OCI-LY1 (cell line): ENCODE measurements around the gene LRP6.

Experiments
- H2AFZ ChIP-seq: fragments of 200-600 bp; sonication (generic), shearing (Covaris generic); 2 replicates; pipeline ENCODE4 v1.6.0; 2014; ENCODE audit warnings: antibody characterized with exemption, mild to moderate bottlenecking, low read length
- H3F3A ChIP-seq: fragments of 200-600 bp; sonication (generic), shearing (Covaris generic); 2 replicates; pipeline ENCODE4 v1.6.0; 2014; ENCODE audit warnings: mild to moderate bottlenecking, antibody characterized with exemption, low read length, moderate library complexity; ENCODE audit not compliant: insufficient read depth
- H3K27ac ChIP-seq: fragments of 200-600 bp; sonication (generic); 2 replicates; pipeline ENCODE4 v1.5.1; 2014; ENCODE audit warnings: low read length, mixed run types, mild to moderate bottlenecking, low read depth; ENCODE audit not compliant: poor library complexity, severe bottlenecking
- H3K27me3 ChIP-seq: fragments of 200-600 bp; sonication (generic); 2 replicates; pipeline ENCODE4 v1.6.0; 2014; ENCODE audit warnings: antibody characterized with exemption, mild to moderate bottlenecking, low read length, moderate library complexity; ENCODE audit not compliant: insufficient read depth
- H3K36me3 ChIP-seq: fragments of 200-600 bp; sonication (generic); 2 replicates; pipeline ENCODE4 v1.6.1; 2014; ENCODE audit warnings: mild to moderate bottlenecking, antibody characterized with exemption, low read length, moderate library complexity, mixed read lengths; ENCODE audit not compliant: insufficient read depth
- H3K4me1 ChIP-seq: fragments of 200-600 bp; sonication (generic); 2 replicates; pipeline ENCODE4 v1.5.1; 2014; ENCODE audit warnings: mild to moderate bottlenecking, low read length, moderate library complexity; ENCODE audit not compliant: insufficient read depth, severe bottlenecking
- H3K4me2 ChIP-seq: fragments of 200-600 bp; sonication (generic), shearing (Covaris generic); 2 replicates; pipeline ENCODE4 v1.6.1; 2014; ENCODE audit warnings: low read length
- H3K4me3 ChIP-seq: fragments of 200-600 bp; sonication (generic); 2 replicates; pipeline ENCODE4 v1.5.1; 2014; ENCODE audit warnings: low read length, low read depth, mild to moderate bottlenecking, mixed read lengths; ENCODE audit not compliant: poor library complexity, severe bottlenecking
- H3K79me2 ChIP-seq: fragments of 200-600 bp; shearing (Covaris generic); 2 replicates; pipeline ENCODE4 v1.6.1; 2016; ENCODE audit warnings: mixed run types, low read length, mixed read lengths; ENCODE audit not compliant: insufficient read depth
- H3K9ac ChIP-seq: fragments of 200-600 bp; sonication (generic), shearing (Covaris generic); 2 replicates; pipeline ENCODE4 v1.6.1; 2014; ENCODE audit warnings: mild to moderate bottlenecking, low read length, mixed read lengths
- H3K9me2 ChIP-seq: fragments of 200-600 bp; sonication (generic), shearing (Covaris generic); 2 replicates; pipeline ENCODE4 v1.6.1; 2014; ENCODE audit warnings: low read depth, mild to moderate bottlenecking, low read length, mixed read lengths
- H3K9me3 ChIP-seq: fragments of 200-600 bp; shearing (Covaris generic); 2 replicates; pipeline ENCODE4 v1.6.1; 2014; ENCODE audit warnings: low read length, mixed read lengths
- H4K20me1 ChIP-seq: fragments of 200-600 bp; sonication (generic), shearing (Covaris generic); 2 replicates; pipeline ENCODE4 v1.6.0; 2016; ENCODE audit warnings: mild to moderate bottlenecking, low read length; ENCODE audit not compliant: insufficient read depth
- CTCF ChIP-seq: fragments of 200-600 bp; sonication (generic), shearing (Covaris generic); IDR thresholded peaks from 2 replicates; pipeline ENCODE4 v1.5.1; 2017; ENCODE audit warnings: mild to moderate bottlenecking, antibody characterized with exemption, low read length, moderate library complexity, mixed read lengths
- EZH2 ChIP-seq: fragments of 200-600 bp; sonication (generic), shearing (Covaris generic); IDR thresholded peaks from 2 replicates; pipeline ENCODE4 v1.8.0; 2017; ENCODE audit warnings: borderline replicate concordance, mixed run types, mild to moderate bottlenecking, antibody characterized with exemption, low read length, moderate library complexity, mixed read lengths

The LRP6 gene

GRCh38 chr12:12087693-12088034, 179.2 kb downstream of the LRP6 start:
- H3K9me3 ChIP-seq: no peaks in the 10 kb centered on the region
- no peak overlapping the region for H3K4me3 ChIP-seq
- no peaks in the 10 kb centered on the region for H3F3A ChIP-seq
- H3K4me2 ChIP-seq: no peak overlapping the region
- H2AFZ ChIP-seq: no peak overlapping the region
- H3K4me1 ChIP-seq: no peaks in the 10 kb centered on the region
- H3K27ac ChIP-seq: no peak overlapping the region
- no peak overlapping the region for H3K9ac ChIP-seq
- H3K79me2 ChIP-seq: no peaks in the 10 kb centered on the region
- no peaks in the 10 kb centered on the region for H3K9me2 ChIP-seq
- TF ChIP-seq CTCF: no peak
- TF ChIP-seq EZH2: no peak
- no peaks in the 10 kb centered on the region for H3K36me3 ChIP-seq
- peaks cover 10% of the 10 kb centered on the region; the same call in 1 of the 2 replicates for H3K27me3 ChIP-seq
- H4K20me1 ChIP-seq: no peaks in the 10 kb centered on the region

GRCh38 chr12:12086973-12087692, 179.7 kb downstream of the LRP6 start:
- Histone ChIP-seq H3K9me3 (no peaks in the 10 kb centered on the region), H3K4me3 (no peak overlapping the region), H3K4me1 (no peaks in the 10 kb centered on the region), H3F3A (no peaks in the 10 kb centered on the region), H3K36me3 (no peaks in the 10 kb centered on the region), H3K27ac (no peak overlapping the region), H3K9ac (no peak overlapping the region), H3K9me2 (no peaks in the 10 kb centered on the region), H3K4me2 (no peak overlapping the region), H2AFZ (no peak overlapping the region), H4K20me1 (no peaks in the 10 kb centered on the region), H3K79me2 (no peaks in the 10 kb centered on the region), H3K27me3 (peaks cover 10% of the 10 kb centered on the region; the same call in 1 of the 2 replicates)
- TF ChIP-seq EZH2: no peak
- no peak for TF ChIP-seq CTCF

GRCh38 chr12:12086362-12086761, 180.5 kb downstream of the LRP6 start:
- H3K9me3 ChIP-seq: no peaks in the 10 kb centered on the region

More at GRCh38 chr12:12086362-12086761, 180.5 kb downstream of the LRP6 start:
- H3K9ac ChIP-seq: no peak overlapping the region
- no peaks in the 10 kb centered on the region for H3F3A ChIP-seq
- H3K4me3 ChIP-seq: no peak overlapping the region
- H3K27ac ChIP-seq: no peak overlapping the region
- H4K20me1 ChIP-seq: no peaks in the 10 kb centered on the region
- H3K36me3 ChIP-seq: no peaks in the 10 kb centered on the region
- H3K9me2 ChIP-seq: no peaks in the 10 kb centered on the region
- TF ChIP-seq EZH2 (no peak), CTCF (no peak)
- H3K79me2 ChIP-seq: no peaks in the 10 kb centered on the region
- no peak overlapping the region for H2AFZ ChIP-seq
- no peaks in the 10 kb centered on the region for H3K4me1 ChIP-seq
- H3K4me2 ChIP-seq: no peak overlapping the region
- peaks cover 10% of the 10 kb centered on the region; the same call in 1 of the 2 replicates for H3K27me3 ChIP-seq
